HEK293 (cell line): Measurements from ENCODE around the gene DCUN1D2.

Experiments
- CTCF ChIA-PET: fragments of 350-600 bp; formaldehyde crosslinking; extraction: SDS; loops from one replicate; lab custom pipeline; 2021; ENCODE audit warnings: antibody characterized with exemption; lab: Yijun Ruan, JAX
- POLR2A ChIA-PET: fragments of 300-600 bp; formaldehyde crosslinking; extraction: SDS; loops from one replicate; lab custom pipeline; 2020; ENCODE audit warnings: antibody characterized with exemption, inconsistent platforms; lab: Yijun Ruan, JAX
- H3K27ac ChIP-seq: fragments of 200-500 bp; sonication (Bioruptor generic); 2 replicates; pipeline ENCODE4 v1.5.1; 2014; ENCODE audit warnings: low read depth, low read length, control low read depth, inconsistent platforms; ENCODE audit errors: extremely low read depth
- H3K36me3 ChIP-seq, 2 experiments: fragments of 200-500 bp in 1 of 2; sonication (Bioruptor generic) in 1 of 2; 1 replicate in 1 of 2; 2 replicates in 1 of 2; pipeline ENCODE4 v1.5.1; 2014 to 2017; ENCODE audit warnings: inconsistent platforms in 2 of 2, low read length in 2 of 2; ENCODE audit not compliant: control insufficient read depth in 2 of 2, insufficient read depth in 1 of 2
- H3K4me1 ChIP-seq: fragments of 200-500 bp; sonication (Bioruptor generic); 2 replicates; pipeline ENCODE4 v1.5.1; 2014; ENCODE audit warnings: mild to moderate bottlenecking, low read length, inconsistent platforms; ENCODE audit not compliant: control insufficient read depth, insufficient read depth
- H3K4me3 ChIP-seq: 2 replicates; pipeline ENCODE4 v1.5.1; 2011; ENCODE audit warnings: low read depth, mild to moderate bottlenecking, control low read depth, low read length, moderate library complexity
- H3K9me3 ChIP-seq: fragments of 200-500 bp; sonication (Bioruptor generic); 2 replicates; pipeline ENCODE4 v1.5.1; 2014; ENCODE audit warnings: low read depth, low read length, inconsistent platforms; ENCODE audit not compliant: control insufficient read depth, insufficient read depth
- GLI4 ChIP-seq: fragments of 450-650 bp; formaldehyde crosslinking; IDR thresholded peaks from 2 replicates; pipeline ENCODE4 v1.5.1; 2016; ENCODE audit warnings: missing biosample characterization, missing genetic modification characterization
- KLF16 ChIP-seq: fragments of 450-650 bp; formaldehyde crosslinking; IDR thresholded peaks from 2 replicates; pipeline ENCODE4 v1.5.1; 2017; ENCODE audit warnings: missing biosample characterization, missing genetic modification characterization
- OSR2 ChIP-seq: fragments of 450-650 bp; formaldehyde crosslinking; IDR thresholded peaks from 2 replicates; pipeline ENCODE4 v1.5.1; 2016; ENCODE audit warnings: missing biosample characterization, missing genetic modification characterization
- REPIN1 ChIP-seq: fragments of 450-650 bp; formaldehyde crosslinking; IDR thresholded peaks from 2 replicates; pipeline ENCODE4 v1.5.1; 2017; ENCODE audit warnings: missing biosample characterization, missing genetic modification characterization, low read depth
- TCF7L2 ChIP-seq: IDR thresholded peaks from 2 replicates; pipeline ENCODE4 v1.6.1; 2011; ENCODE audit warnings: low read depth, mild to moderate bottlenecking, inconsistent platforms, low read length, moderate library complexity, borderline replicate concordance
- TRIM28 ChIP-seq: IDR thresholded peaks from 2 replicates; pipeline ENCODE4 v1.6.1; 2011; ENCODE audit warnings: low read length, control low read depth, borderline replicate concordance
- ZBTB7A ChIP-seq: fragments of 450-650 bp; formaldehyde crosslinking; IDR thresholded peaks from 2 replicates; pipeline ENCODE4 v1.5.1; 2016; ENCODE audit warnings: low read depth, missing biosample characterization, missing genetic modification characterization
- ZBTB8A ChIP-seq: fragments of 450-650 bp; formaldehyde crosslinking; IDR thresholded peaks from 2 replicates; pipeline ENCODE4 v1.5.1; 2016; ENCODE audit warnings: missing biosample characterization, missing genetic modification characterization
- ZNF121 ChIP-seq: fragments of 450-650 bp; formaldehyde crosslinking; IDR thresholded peaks from 2 replicates; pipeline ENCODE4 v1.5.1; 2016; ENCODE audit warnings: missing biosample characterization, missing genetic modification characterization
- ZNF148 ChIP-seq: fragments of 450-650 bp; formaldehyde crosslinking; IDR thresholded peaks from 2 replicates; pipeline ENCODE4 v1.5.0; 2017; ENCODE audit warnings: missing biosample characterization, missing genetic modification characterization, borderline replicate concordance
- ZNF19 ChIP-seq: fragments of 450-650 bp; formaldehyde crosslinking; IDR thresholded peaks from 2 replicates; pipeline ENCODE4; 2016; ENCODE audit warnings: missing biosample characterization, missing genetic modification characterization, low read depth
- ZNF274 ChIP-seq, 2 experiments: fragments of 200-500 bp in 1 of 2; fragments of 450-650 bp in 1 of 2; sonication (Bioruptor generic) in 1 of 2; formaldehyde crosslinking in 1 of 2; IDR thresholded peaks; 2 replicates each; pipeline versions ENCODE4 v1.5.1 to v1.6.1; 2014 to 2016; ENCODE audit warnings: borderline replicate concordance in 1 of 2, inconsistent platforms in 1 of 2, low read length in 1 of 2, missing biosample characterization in 1 of 2, missing genetic modification characterization in 1 of 2
- ZNF394 ChIP-seq: fragments of 450-650 bp; formaldehyde crosslinking; IDR thresholded peaks from 2 replicates; pipeline ENCODE4 v1.5.1; 2016; ENCODE audit warnings: missing biosample characterization, missing genetic modification characterization, mild to moderate bottlenecking, moderate library complexity, borderline replicate concordance
- ZNF426 ChIP-seq: fragments of 450-650 bp; formaldehyde crosslinking; IDR thresholded peaks from 2 replicates; pipeline ENCODE4 v1.5.1; 2017; ENCODE audit warnings: missing biosample characterization, missing genetic modification characterization, mild to moderate bottlenecking, inconsistent platforms, moderate library complexity
- ZNF548 ChIP-seq: fragments of 450-650 bp; formaldehyde crosslinking; IDR thresholded peaks from 2 replicates; pipeline ENCODE4 v1.5.1; 2016; ENCODE audit warnings: missing biosample characterization, missing genetic modification characterization
- ZNF558 ChIP-seq: fragments of 450-650 bp; formaldehyde crosslinking; IDR thresholded peaks from 2 replicates; pipeline ENCODE4 v1.5.1; 2016; ENCODE audit warnings: missing biosample characterization, missing genetic modification characterization
- ZNF560 ChIP-seq: fragments of 450-650 bp; formaldehyde crosslinking; IDR thresholded peaks from 2 replicates; pipeline ENCODE4 v1.5.1; 2017; ENCODE audit warnings: missing biosample characterization, missing genetic modification characterization, borderline replicate concordance
- ZNF585B ChIP-seq: fragments of 450-650 bp; formaldehyde crosslinking; IDR thresholded peaks from 2 replicates; pipeline ENCODE4 v1.5.1; 2016; ENCODE audit warnings: missing biosample characterization, missing genetic modification characterization
- ZNF600 ChIP-seq: fragments of 450-650 bp; formaldehyde crosslinking; IDR thresholded peaks from 2 replicates; pipeline ENCODE4 v1.5.1; 2016; ENCODE audit warnings: missing biosample characterization, missing genetic modification characterization
- ZNF654 ChIP-seq: fragments of 450-650 bp; formaldehyde crosslinking; IDR thresholded peaks from 2 replicates; pipeline ENCODE4 v1.5.1; 2016; ENCODE audit warnings: low read depth, missing biosample characterization, missing genetic modification characterization
- ZNF76 ChIP-seq: fragments of 450-650 bp; formaldehyde crosslinking; IDR thresholded peaks from 2 replicates; pipeline ENCODE4; 2016; ENCODE audit warnings: low read depth, missing biosample characterization, missing genetic modification characterization, borderline replicate concordance
- ZNF830 ChIP-seq: fragments of 450-650 bp; IDR thresholded peaks from 2 replicates; pipeline ENCODE4 v1.5.0; 2018; ENCODE audit warnings: missing biosample characterization, missing genetic modification characterization, low read depth, mild to moderate bottlenecking, moderate library complexity
- TF ChIP-seq, protein P1 (sequence below): fragments of 450-650 bp; IDR thresholded peaks from 2 replicates; pipeline ENCODE4 v1.5.1; 2018; ENCODE audit warnings: missing biosample characterization, missing genetic modification characterization
- TF ChIP-seq, protein P2 (sequence below): fragments of 450-650 bp; formaldehyde crosslinking; IDR thresholded peaks from 2 replicates; pipeline ENCODE4 v1.5.1; 2016; ENCODE audit warnings: missing biosample characterization, missing genetic modification characterization
- TF ChIP-seq, protein P3 (sequence below): fragments of 450-650 bp; formaldehyde crosslinking; optimal IDR thresholded peaks from 2 replicates; pipeline ENCODE3; 2016; ENCODE audit warnings: missing biosample characterization, mild to moderate bottlenecking, missing genetic modification characterization

Gene DCUN1D2

GRCh38 chr13:113428871-113429607 is 61.5 kb downstream of the DCUN1D2 start:
- Histone ChIP-seq H3K4me3 (no peak overlapping the region), H3K4me1 (no peaks in the 10 kb centered on the region), H3K27ac (no peak overlapping the region), H3K36me3 (no peaks in the 10 kb centered on the region), H3K9me3 (no peaks in the 10 kb centered on the region)
- ChIA-PET CTCF (interaction anchor here (0.6 kb wide), 1 partner anchor 25 kb away, joined by 3 read pairs; no protein-coding TSS in a partner anchor), POLR2A (no interaction called here)
- TF ChIP-seq TRIM28 (no peak), ZNF558 (tag by site-specific recombination) (no peak), GLI4 (no peak), ZNF148 (no peak), REPIN1 (tag by site-specific recombination) (no peak), ZNF76 (tag by site-specific recombination) (no peak), ZNF585B (tag by site-specific recombination) (no peak), ZBTB8A (no peak), KLF16 (tag by site-specific recombination) (no peak), OSR2 (tag by site-specific recombination) (no peak), ZNF560 (tag by site-specific recombination) (no peak), ZNF274 (IDR thresholded peaks at IDR 0.05; ENCODE audit: low read length) (no peak), ZNF274 (tag by site-specific recombination; IDR thresholded peaks at IDR 0.05; ENCODE audit: borderline replicate concordance) (no peak), ZNF654 (no peak), ZBTB7A (tag by site-specific recombination) (no peak)
- TF ChIP-seq, protein P1, sequence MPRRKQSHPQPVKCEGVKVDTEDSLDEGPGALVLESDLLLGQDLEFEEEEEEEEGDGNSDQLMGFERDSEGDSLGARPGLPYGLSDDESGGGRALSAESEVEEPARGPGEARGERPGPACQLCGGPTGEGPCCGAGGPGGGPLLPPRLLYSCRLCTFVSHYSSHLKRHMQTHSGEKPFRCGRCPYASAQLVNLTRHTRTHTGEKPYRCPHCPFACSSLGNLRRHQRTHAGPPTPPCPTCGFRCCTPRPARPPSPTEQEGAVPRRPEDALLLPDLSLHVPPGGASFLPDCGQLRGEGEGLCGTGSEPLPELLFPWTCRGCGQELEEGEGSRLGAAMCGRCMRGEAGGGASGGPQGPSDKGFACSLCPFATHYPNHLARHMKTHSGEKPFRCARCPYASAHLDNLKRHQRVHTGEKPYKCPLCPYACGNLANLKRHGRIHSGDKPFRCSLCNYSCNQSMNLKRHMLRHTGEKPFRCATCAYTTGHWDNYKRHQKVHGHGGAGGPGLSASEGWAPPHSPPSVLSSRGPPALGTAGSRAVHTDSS (tag by site-specific recombination) = no peak
- TF ChIP-seq, protein P2, sequence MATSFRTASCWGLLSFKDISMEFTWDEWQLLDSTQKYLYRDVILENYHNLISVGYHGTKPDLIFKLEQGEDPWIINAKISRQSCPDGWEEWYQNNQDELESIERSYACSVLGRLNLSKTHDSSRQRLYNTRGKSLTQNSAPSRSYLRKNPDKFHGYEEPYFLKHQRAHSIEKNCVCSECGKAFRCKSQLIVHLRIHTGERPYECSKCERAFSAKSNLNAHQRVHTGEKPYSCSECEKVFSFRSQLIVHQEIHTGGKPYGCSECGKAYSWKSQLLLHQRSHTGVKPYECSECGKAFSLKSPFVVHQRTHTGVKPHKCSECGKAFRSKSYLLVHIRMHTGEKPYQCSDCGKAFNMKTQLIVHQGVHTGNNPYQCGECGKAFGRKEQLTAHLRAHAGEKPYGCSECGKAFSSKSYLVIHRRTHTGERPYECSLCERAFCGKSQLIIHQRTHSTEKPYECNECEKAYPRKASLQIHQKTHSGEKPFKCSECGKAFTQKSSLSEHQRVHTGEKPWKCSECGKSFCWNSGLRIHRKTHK (tag by site-specific recombination) = no peak
- TF ChIP-seq, protein P3, sequence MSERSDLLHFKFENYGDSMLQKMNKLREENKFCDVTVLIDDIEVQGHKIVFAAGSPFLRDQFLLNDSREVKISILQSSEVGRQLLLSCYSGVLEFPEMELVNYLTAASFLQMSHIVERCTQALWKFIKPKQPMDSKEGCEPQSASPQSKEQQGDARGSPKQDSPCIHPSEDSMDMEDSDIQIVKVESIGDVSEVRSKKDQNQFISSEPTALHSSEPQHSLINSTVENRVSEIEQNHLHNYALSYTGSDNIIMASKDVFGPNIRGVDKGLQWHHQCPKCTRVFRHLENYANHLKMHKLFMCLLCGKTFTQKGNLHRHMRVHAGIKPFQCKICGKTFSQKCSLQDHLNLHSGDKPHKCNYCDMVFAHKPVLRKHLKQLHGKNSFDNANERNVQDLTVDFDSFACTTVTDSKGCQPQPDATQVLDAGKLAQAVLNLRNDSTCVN = no peak

GRCh38 chr13:113428469-113428865 is 62.0 kb downstream of the DCUN1D2 start:
- Histone ChIP-seq H3K4me3 (no peak overlapping the region), H3K36me3 (no peaks in the 10 kb centered on the region), H3K27ac (no peak overlapping the region), H3K9me3 (no peaks in the 10 kb centered on the region), H3K4me1 (no peaks in the 10 kb centered on the region)
- POLR2A ChIA-PET = no interaction called here
- CTCF ChIA-PET = interaction anchor here (0.6 kb wide), 1 partner anchor 38 kb away, joined by 4 read pairs; no protein-coding TSS in a partner anchor
- TF ChIP-seq ZNF426 (tag by site-specific recombination) = no peak
- TF ChIP-seq ZNF548 (tag by site-specific recombination) = no peak
- TF ChIP-seq ZNF600 = no peak
- no peak for TF ChIP-seq TCF7L2
- TF ChIP-seq ZNF830 = no peak
- no peak for TF ChIP-seq ZNF394 (tag by site-specific recombination)
- TF ChIP-seq ZNF121 = no peak
- no peak for TF ChIP-seq ZNF19 (tag by site-specific recombination)
